Measurements from ENCODE around the gene SHISA9.

DNA sequence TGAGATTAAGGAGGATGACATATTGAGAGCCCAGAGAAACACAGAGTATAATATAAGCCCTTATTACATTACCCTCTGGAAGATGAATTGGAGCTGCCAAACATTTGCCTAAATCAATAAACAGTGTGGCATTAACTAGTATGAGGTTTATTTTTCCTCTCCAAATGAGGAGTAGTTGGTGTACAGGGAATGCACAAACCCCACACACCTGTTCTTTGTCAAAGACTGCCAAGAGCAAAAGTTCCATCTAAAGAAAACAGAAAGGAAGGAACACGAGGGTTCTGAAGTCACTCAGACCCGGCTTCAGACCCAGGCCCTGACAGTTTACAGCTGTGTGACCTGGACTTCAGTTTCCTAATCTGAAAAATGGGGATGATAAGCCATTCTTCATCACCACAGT is 138.1 kb downstream of the SHISA9 start:
- TF ChIP-seq, protein P1, sequence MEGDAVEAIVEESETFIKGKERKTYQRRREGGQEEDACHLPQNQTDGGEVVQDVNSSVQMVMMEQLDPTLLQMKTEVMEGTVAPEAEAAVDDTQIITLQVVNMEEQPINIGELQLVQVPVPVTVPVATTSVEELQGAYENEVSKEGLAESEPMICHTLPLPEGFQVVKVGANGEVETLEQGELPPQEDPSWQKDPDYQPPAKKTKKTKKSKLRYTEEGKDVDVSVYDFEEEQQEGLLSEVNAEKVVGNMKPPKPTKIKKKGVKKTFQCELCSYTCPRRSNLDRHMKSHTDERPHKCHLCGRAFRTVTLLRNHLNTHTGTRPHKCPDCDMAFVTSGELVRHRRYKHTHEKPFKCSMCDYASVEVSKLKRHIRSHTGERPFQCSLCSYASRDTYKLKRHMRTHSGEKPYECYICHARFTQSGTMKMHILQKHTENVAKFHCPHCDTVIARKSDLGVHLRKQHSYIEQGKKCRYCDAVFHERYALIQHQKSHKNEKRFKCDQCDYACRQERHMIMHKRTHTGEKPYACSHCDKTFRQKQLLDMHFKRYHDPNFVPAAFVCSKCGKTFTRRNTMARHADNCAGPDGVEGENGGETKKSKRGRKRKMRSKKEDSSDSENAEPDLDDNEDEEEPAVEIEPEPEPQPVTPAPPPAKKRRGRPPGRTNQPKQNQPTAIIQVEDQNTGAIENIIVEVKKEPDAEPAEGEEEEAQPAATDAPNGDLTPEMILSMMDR (IDR thresholded peaks at IDR 0.05) = no peak
- no peak for TF ChIP-seq POLR2A (IDR thresholded peaks at IDR 0.05)
